Motor neuron (in vitro differentiated cells): ENCODE data around the gene LRRTM3. TPM values are rescaled to one million over a fixed set of nuclear protein-coding genes. Genes with fewer than 3 reads are reported as not detected.

Experiments used
- ATAC-seq, 8 experiments: fragments of 200-7000 bp; cut with Tn5 transposase; replicated peaks in 6 of 8; 2 replicates each; pipeline ENCODE4 v1.8.0; 2021; ENCODE audit warnings: mild to moderate bottlenecking in 8 of 8, moderate library complexity in 8 of 8
- H3K27ac ChIP-seq, 2 donors: fragments of 250-450 bp; sonication (Bioruptor Pico); 2 replicates each; pipeline ENCODE4 v1.9.0; 2021; ENCODE audit warnings: antibody characterized with exemption in 2 of 2, mild to moderate bottlenecking in 2 of 2, moderate library complexity in 1 of 2
- H3K4me1 ChIP-seq, 2 donors: fragments of 250-450 bp; sonication (Bioruptor Pico); replicated peaks in 1 of 2; 2 replicates each; pipeline ENCODE4 v1.6.1; 2021; ENCODE audit warnings: antibody characterized with exemption in 2 of 2, mild to moderate bottlenecking in 2 of 2, moderate library complexity in 1 of 2
- H3K4me3 ChIP-seq, 5 donors: fragments of 250-450 bp; sonication (Bioruptor Pico); 2 replicates each; pipeline ENCODE4 v1.9.0; 2021; ENCODE audit warnings: antibody characterized with exemption in 5 of 5, mild to moderate bottlenecking in 5 of 5, moderate library complexity in 4 of 5
- WGBS, 10 experiments: fragments of 450-650 bp; shearing (Covaris generic); methylation state at CpG; one replicate each; pipeline ENCODE4 v1.0.0; 2022; 5-methylcytosine and 5-hydroxymethylcytosine counted together
- in situ Hi-C, 9 experiments: fragments of 400-800 bp; cut with MboI; loops; one replicate each; pipeline ENCODE4 v1.15.0; 2021; ENCODE audit warnings: low sequenced_read_pairs in 9 of 9, low pct_unique_long_range_greater_than_20kb in 2 of 9; ENCODE audit not compliant: unreplicated experiment in 9 of 9
- total RNA-seq, 8 experiments: library from RNA; unstranded; fragments of 300-600 nt; gene quantifications; 2 replicates each; pipeline versions ENCODE4 v1.2.3 to v1.2.4, GENCODE V29; 2022

Gene LRRTM3
- total RNA-seq, 8 experiments from 2014 or later: 0.40 to 16.9 (median 11.4) TPM; not detected in 1

- Histone ChIP-seq H3K4me3 (peak overlapping the region in 2 of 5 donors; percentile 4 to 20), H3K4me1 (peaks cover 15 to 29% of the 10 kb centered on the region in 2 donors), H3K27ac (peak overlapping the region in 1 of 2 donors; percentile 13)
- WGBS, 10 experiments: 0 to 78% (median 13%) methylated on average over 1 to 5 of the region's 5 CpGs
- ATAC-seq: peak in 5 of 8 experiments; percentile 89 to 98 (median 94)
- in situ Hi-C loops: loop anchor here in 3 of 9 experiments (25.0 kb wide), 1 partner anchor 571 kb away; no protein-coding TSS in a partner anchor
Measured at GRCh38 chr10:66941491-66941890, 15.7 kb downstream of the LRRTM3 start.

- ATAC-seq: no peak
- WGBS, 10 experiments: 0 to 100% (median 91%) methylated on average over 1 of the region's 1 CpG; no CpG with 5 or more reads in 4 of the 10 experiments
Measured at GRCh38 chr10:66942407-66942806, 16.6 kb downstream of the LRRTM3 start.

GRCh38 chr10:66943590-66943989 is 17.8 kb downstream of the LRRTM3 start:
- H3K27ac ChIP-seq: no peak overlapping the region
- WGBS, 10 experiments: 8 to 100% (median 92%) methylated on average over 1 to 2 of the region's 2 CpGs; no CpG with 5 or more reads in 2 of the 10 experiments
- peaks cover 15 to 26% of the 10 kb centered on the region in 2 donors for H3K4me1 ChIP-seq
- in situ Hi-C loops: loop anchor here in 3 of 9 experiments (25.0 kb wide), 1 partner anchor 569 kb away; no protein-coding TSS in a partner anchor
- H3K4me3 ChIP-seq: no peak overlapping the region
- ATAC-seq: no peak

More at GRCh38 chr10:66942407-66942806, 16.6 kb downstream of the LRRTM3 start:
- Histone ChIP-seq H3K4me3 (no peak overlapping the region), H3K27ac (no peak overlapping the region), H3K4me1 (peaks cover 15 to 29% of the 10 kb centered on the region in 2 donors)
- in situ Hi-C loops: loop anchor here in 3 of 9 experiments (25.0 kb wide), 1 partner anchor 570 kb away; no protein-coding TSS in a partner anchor

GRCh38 chr10:66951896-66952295 is 26.1 kb downstream of the LRRTM3 start:
- peaks cover 6 to 7% of the 10 kb centered on the region in 2 donors for H3K4me1 ChIP-seq
- no peak for ATAC-seq
- 0 to 86% (median 54%) methylated on average over 1 to 2 of the region's 2 CpGs; no CpG with 5 or more reads in 4 of the 10 experiments for WGBS, 10 experiments
- H3K4me3 ChIP-seq: no peak overlapping the region
- H3K27ac ChIP-seq: no peak overlapping the region
- in situ Hi-C loops: no loop called here

GRCh38 chr10:66958466-66958865 is 32.6 kb downstream of the LRRTM3 start:
- Histone ChIP-seq H3K4me1 (peaks cover 2 to 6% of the 10 kb centered on the region in 2 donors), H3K27ac (no peak overlapping the region), H3K4me3 (no peak overlapping the region)
- ATAC-seq: no peak
- 5 to 100% (median 83%) methylated on average over 2 of the region's 2 CpGs for whole genome bisulfite sequencing, 10 experiments
- in situ Hi-C loops: no loop called here

GRCh38 chr10:66964946-66965345 is 39.1 kb downstream of the LRRTM3 start:
- 11 to 90% (median 67%) methylated on average over 1 to 4 of the region's 4 CpGs; no CpG with 5 or more reads in 1 of the 10 experiments for WGBS, 10 experiments
- H3K27ac ChIP-seq: no peak overlapping the region
- in situ Hi-C loops: no loop called here
- H3K4me3 ChIP-seq: no peak overlapping the region
- H3K4me1 ChIP-seq: no peaks in the 10 kb centered on the region
- no peak for ATAC-seq

- no peak overlapping the region for H3K4me3 ChIP-seq
- in situ Hi-C loops: no loop called here
- ATAC-seq: no peak
- 4 to 100% (median 93%) methylated on average over 2 to 4 of the region's 4 CpGs; no CpG with 5 or more reads in 1 of the 10 experiments for WGBS, 10 experiments
- no peak overlapping the region for H3K27ac ChIP-seq
- peaks cover 0 to 4% of the 10 kb centered on the region in 2 donors for H3K4me1 ChIP-seq
Measured at GRCh38 chr10:66980246-66980815, 54.5 kb downstream of the LRRTM3 start.

GRCh38 chr10:66981361-66982052 is 55.7 kb downstream of the LRRTM3 start:
- 4 to 100% (median 86%) methylated on average over 1 to 3 of the region's 3 CpGs; no CpG with 5 or more reads in 1 of the 10 experiments for WGBS, 10 experiments
- Histone ChIP-seq H3K27ac (no peak overlapping the region), H3K4me1 (peaks cover 0 to 4% of the 10 kb centered on the region in 2 donors), H3K4me3 (no peak overlapping the region)
- no peak for ATAC-seq
- in situ Hi-C loops: no loop called here

GRCh38 chr10:66982053-66982420 is 56.2 kb downstream of the LRRTM3 start:
- WGBS, 10 experiments: 0 to 100% (median 88%) methylated on average over 1 of the region's 1 CpG; no CpG with 5 or more reads in 3 of the 10 experiments
- no peak for ATAC-seq

GRCh38 chr10:66982792-66983474 is 57.1 kb downstream of the LRRTM3 start:
- 20 to 88% (median 47%) methylated on average over 1 to 5 of the region's 6 CpGs; no CpG with 5 or more reads in 2 of the 10 experiments for WGBS, 10 experiments
- peaks cover 0 to 4% of the 10 kb centered on the region in 2 donors for H3K4me1 ChIP-seq
- H3K27ac ChIP-seq: peak overlapping the region in 1 of 2 donors; percentile 8
- ATAC-seq: peak in 3 of 8 experiments; percentile 51 to 70 (median 56)
- in situ Hi-C loops: no loop called here
- H3K4me3 ChIP-seq: no peak overlapping the region

More at GRCh38 chr10:66982053-66982420, 56.2 kb downstream of the LRRTM3 start:
- Histone ChIP-seq H3K4me3 (no peak overlapping the region), H3K27ac (no peak overlapping the region), H3K4me1 (peaks cover 0 to 4% of the 10 kb centered on the region in 2 donors)
- in situ Hi-C loops: no loop called here

- in situ Hi-C loops: no loop called here
- ATAC-seq: no peak
- no peak overlapping the region for H3K4me3 ChIP-seq
- H3K27ac ChIP-seq: no peak overlapping the region
- H3K4me1 ChIP-seq: peaks cover 0 to 4% of the 10 kb centered on the region in 2 donors
Measured at GRCh38 chr10:66983475-66983818, 57.6 kb downstream of the LRRTM3 start.

GRCh38 chr10:66990143-66990830 is 64.5 kb downstream of the LRRTM3 start:
- 0 to 100% (median 89%) methylated on average over 1 of the region's 1 CpG; no CpG with 5 or more reads in 3 of the 10 experiments for WGBS, 10 experiments

More at GRCh38 chr10:66990143-66990830, 64.5 kb downstream of the LRRTM3 start:
- Histone ChIP-seq H3K4me3 (no peak overlapping the region), H3K27ac (no peak overlapping the region), H3K4me1 (no peaks in the 10 kb centered on the region)
- in situ Hi-C loops: no loop called here
- ATAC-seq: peak in 2 of 8 experiments; percentile 58 to 65
